Umbilical cord (tissue), 2 donors: ENCODE data around the gene TBC1D5. TPM values are rescaled to one million over a fixed set of nuclear protein-coding genes. Genes with fewer than 3 reads are reported as not detected.

Experiments
- DNase-seq: peaks from one replicate; pipeline ENCODE4 v3.0.0-alpha.2; 2015; ENCODE audit warnings: low spot score
- total RNA-seq: library from RNA; depleted of rRNA; stranded (reverse); fragments of >200 nt; gene quantifications from one replicate; pipeline ENCODE4 v1.2.3, GENCODE V29; 2014; ENCODE audit warnings: low replicate concordance; ENCODE audit not compliant: insufficient read depth

The TBC1D5 gene
- total RNA-seq, 1 donor from 2014 or later = 92.2 TPM

DNA sequence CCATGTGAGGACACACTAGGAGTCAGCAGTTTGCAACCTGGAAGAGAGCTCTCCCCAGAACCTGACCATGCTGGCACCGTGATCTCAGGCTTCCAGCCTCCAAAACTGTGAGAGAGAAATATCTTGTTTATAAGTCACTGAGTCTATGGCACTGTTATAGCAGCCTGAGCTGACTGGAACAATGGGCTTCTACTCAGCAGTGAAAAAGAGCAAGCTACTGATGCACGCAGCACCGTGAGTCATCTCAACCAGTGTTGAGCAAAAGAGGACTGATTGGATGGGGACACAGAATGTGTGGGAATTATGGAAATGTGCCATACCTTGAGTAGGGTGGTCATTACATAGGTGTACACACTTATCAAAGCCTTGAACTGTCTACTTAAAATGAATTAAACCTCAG lies 627.2 kb downstream of the TBC1D5 start:
- DNase-seq = no peak

GRCh38 chr3:17111586-17111985 lies 630.8 kb downstream of the TBC1D5 start:
- no peak for DNase-seq

GRCh38 chr3:17110660-17111396 lies 631.6 kb downstream of the TBC1D5 start:
- DNase-seq = no peak
